NT2/D1 (cell line): ENCODE data around the gene RNU7-1.

Experiments used
- DNase-seq: peaks from one replicate; pipeline ENCODE4 v3.0.0-alpha.2; 2011; ENCODE audit warnings: low read depth, low spot score
- H3K27me3 ChIP-seq: 2 replicates; pipeline ENCODE4 v1.6.0; 2011; ENCODE audit warnings: mild to moderate bottlenecking; ENCODE audit not compliant: insufficient read length, insufficient read depth
- H3K36me3 ChIP-seq: 2 replicates; pipeline ENCODE4 v1.6.1; 2011; ENCODE audit warnings: mild to moderate bottlenecking, low read length, mixed read lengths; ENCODE audit not compliant: insufficient read depth, insufficient read length
- H3K4me1 ChIP-seq: 2 replicates; pipeline ENCODE4 v1.5.1; 2011; ENCODE audit not compliant: insufficient read depth, insufficient read length
- H3K4me3 ChIP-seq: 2 replicates; pipeline ENCODE4 v1.5.1; 2011; ENCODE audit warnings: low read depth; ENCODE audit not compliant: insufficient read length
- H3K9ac ChIP-seq: 2 replicates; pipeline ENCODE4 v1.6.0; 2011; ENCODE audit warnings: low read depth; ENCODE audit not compliant: insufficient read length
- H3K9me3 ChIP-seq: 2 replicates; pipeline ENCODE4 v1.5.1; 2011; ENCODE audit warnings: mild to moderate bottlenecking, low read length; ENCODE audit not compliant: insufficient read depth
- SUZ12 ChIP-seq: IDR thresholded peaks from 2 replicates; pipeline ENCODE4 v1.6.1; 2011; ENCODE audit not compliant: insufficient read length, insufficient read depth; ENCODE audit errors: extremely low read depth
- YY1 ChIP-seq: IDR thresholded peaks from 2 replicates; pipeline ENCODE4 v1.6.1; 2011; ENCODE audit not compliant: insufficient read length, insufficient read depth
- ZNF274 ChIP-seq: IDR thresholded peaks from 2 replicates; pipeline ENCODE4 v1.6.1; 2011; ENCODE audit warnings: mild to moderate bottlenecking, low read depth, low read length

RNU7-1 gene

DNA sequence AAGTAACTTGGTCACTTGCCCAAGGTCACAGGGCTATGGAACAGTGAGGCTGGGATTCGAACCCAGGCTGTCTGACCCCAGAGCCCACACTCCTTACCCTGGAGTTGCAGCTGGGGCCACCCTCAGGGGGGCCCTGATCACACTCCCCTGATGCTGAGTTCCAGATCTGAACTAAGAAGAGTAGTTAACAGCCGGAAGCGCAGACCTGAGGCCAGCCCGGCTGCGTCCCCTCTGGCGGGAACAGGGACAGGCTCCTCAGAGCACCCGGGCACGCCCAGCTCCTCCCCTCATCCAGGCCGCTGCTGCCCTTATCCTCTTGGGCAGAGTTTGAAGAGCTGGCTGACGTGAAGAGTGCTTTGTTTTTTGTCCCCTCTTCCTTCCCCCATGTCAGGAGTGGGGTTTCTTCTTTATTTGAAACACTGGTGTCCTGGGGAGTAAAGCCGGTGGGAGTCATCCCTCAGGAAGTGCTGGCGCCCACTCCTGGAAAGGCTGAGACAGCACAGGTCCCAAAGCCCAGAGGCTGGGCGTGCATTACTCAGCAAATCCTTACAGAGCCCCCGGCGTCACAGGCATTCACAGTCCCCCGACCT is 18.2 kb downstream of the RNU7-1 start:
- H3K36me3 ChIP-seq, result peaks cover 36% of the 10 kb centered on the region
- peaks cover 60% of the 10 kb centered on the region for H3K4me1 ChIP-seq
- H3K27me3 ChIP-seq, result no peaks in the 10 kb centered on the region
- peak; percentile 96 for DNase-seq
- H3K4me3 ChIP-seq, result peak overlapping the region; percentile 47
- H3K9ac ChIP-seq, result peak overlapping the region; percentile 86
- no peaks in the 10 kb centered on the region for H3K9me3 ChIP-seq
- TF ChIP-seq SUZ12 (no peak), ZNF274 (no peak), YY1 (no peak)

DNA sequence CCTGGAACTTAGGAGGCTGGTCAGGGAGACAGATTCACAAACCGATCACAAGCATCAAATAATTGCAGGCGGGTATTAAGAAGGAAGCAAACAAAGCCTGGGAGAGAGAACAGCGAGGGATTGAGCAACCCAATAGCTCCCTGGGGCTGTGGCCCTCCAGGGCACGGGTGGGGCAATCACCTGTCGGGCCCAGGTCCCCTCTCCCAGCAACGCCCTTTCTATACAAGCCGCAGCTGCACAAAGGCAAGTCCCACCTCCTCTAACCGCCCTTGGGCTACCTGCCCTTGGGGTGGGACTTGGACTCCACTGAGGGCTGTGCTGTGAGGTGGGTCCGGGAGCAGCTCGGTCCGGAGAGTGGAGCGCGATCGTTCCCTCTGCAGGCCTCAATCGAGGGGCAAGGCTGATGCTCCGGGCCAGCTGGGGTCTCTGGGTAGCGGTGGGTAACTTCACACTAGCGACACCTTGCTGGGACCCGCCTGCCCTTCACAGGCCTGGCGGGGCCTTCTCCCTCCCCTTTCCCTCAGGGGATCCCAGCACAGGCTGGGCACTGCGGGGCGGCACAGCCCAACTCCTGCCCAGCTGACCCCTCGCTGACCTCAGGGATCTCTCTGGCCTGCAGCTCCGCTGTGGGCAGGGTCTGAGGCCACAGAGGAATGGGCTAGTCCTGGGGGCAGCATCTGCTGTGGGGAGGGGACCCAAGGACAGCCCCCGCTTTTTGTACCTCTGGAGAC is 18.8 kb downstream of the RNU7-1 start:
- Histone ChIP-seq H3K9me3 (no peaks in the 10 kb centered on the region), H3K27me3 (no peaks in the 10 kb centered on the region), H3K4me1 (peaks cover 60% of the 10 kb centered on the region), H3K4me3 (peak overlapping the region; percentile 9), H3K36me3 (peaks cover 43% of the 10 kb centered on the region), H3K9ac (peak overlapping the region; percentile 58)
- no peak for DNase-seq
- no peak for TF ChIP-seq ZNF274
- no peak for TF ChIP-seq SUZ12
- TF ChIP-seq YY1, result no peak

DNA sequence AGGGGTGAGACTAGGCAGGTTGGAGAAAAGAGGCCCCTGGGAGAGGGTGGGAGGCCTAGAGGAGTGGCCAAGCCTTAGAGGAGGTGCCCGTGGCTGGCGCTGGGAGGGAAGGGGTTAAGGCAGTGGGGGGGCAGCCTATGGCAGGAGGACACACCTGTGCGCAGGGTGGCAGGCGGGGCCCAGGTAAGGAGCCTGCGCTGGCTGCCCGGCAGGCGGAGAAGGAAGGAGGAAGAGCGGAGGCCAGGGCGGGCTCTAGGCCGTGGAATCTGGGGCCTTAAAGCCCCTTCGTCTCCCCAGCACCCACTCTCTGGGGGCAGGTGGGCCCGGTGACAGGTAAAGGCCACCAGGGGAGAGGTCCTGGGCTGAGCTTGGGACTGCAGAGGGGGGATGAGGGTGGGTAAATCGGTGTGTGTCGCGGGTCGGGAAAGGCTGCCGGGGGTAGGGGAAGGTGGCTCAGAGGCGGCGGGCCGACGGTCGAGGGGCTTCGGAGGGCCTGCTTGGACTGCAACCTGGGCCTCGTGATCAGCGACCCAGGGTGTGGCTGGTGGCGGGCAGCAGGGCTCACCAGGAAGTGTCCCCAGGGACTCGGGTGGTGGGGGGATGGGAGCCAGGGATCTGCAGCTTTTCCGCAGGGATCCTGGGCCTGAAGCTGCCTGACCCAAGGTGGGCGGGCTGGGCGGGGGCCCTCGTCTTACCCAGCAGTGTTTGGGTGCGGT is 19.6 kb downstream of the RNU7-1 start:
- H3K27me3 ChIP-seq, result no peaks in the 10 kb centered on the region
- no peak overlapping the region for H3K4me3 ChIP-seq
- H3K4me1 ChIP-seq, result peaks cover 61% of the 10 kb centered on the region
- DNase-seq, result no peak
- H3K9ac ChIP-seq, result peak overlapping the region; percentile 58
- H3K9me3 ChIP-seq, result no peaks in the 10 kb centered on the region
- peaks cover 50% of the 10 kb centered on the region for H3K36me3 ChIP-seq
- TF ChIP-seq YY1 (no peak), ZNF274 (no peak), SUZ12 (no peak)

DNA sequence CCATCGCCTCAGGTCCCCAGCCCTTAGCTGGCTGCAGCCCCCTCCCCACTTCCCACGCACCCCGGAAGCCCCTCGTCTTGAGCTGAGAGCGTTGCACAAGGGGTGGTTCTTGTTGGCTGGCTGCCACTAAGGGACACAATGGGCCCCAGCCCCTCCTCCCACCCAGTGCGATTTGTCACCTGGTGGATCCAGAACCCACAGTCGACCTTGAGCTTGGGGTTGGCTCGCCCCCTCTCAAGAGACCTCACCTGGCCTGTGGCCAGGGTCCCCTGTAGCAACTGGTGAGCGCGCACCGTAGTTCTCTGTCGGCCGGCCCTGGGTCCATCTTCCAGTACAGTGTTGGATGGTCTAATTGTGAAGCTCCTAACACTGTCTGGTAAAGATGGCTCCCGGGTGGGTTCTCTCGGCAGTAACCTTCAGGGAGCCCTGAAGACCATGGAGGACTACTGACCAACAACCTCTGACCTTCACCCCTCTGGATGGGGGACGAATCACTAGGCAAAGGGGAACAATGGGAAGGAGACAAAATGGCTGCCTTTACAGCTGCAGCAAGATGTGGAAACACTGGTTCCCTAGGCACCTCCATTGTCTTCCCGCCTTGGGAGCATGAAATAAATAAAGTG is 20.3 kb downstream of the RNU7-1 start:
- DNase-seq, result no peak
- TF ChIP-seq ZNF274 (no peak), YY1 (peak; percentile 34), SUZ12 (no peak)
- H3K4me3 ChIP-seq, result no peak overlapping the region
- H3K27me3 ChIP-seq, result no peaks in the 10 kb centered on the region
- no peak overlapping the region for H3K9ac ChIP-seq
- peaks cover 62% of the 10 kb centered on the region for H3K4me1 ChIP-seq
- no peaks in the 10 kb centered on the region for H3K9me3 ChIP-seq
- peaks cover 57% of the 10 kb centered on the region for H3K36me3 ChIP-seq

DNA sequence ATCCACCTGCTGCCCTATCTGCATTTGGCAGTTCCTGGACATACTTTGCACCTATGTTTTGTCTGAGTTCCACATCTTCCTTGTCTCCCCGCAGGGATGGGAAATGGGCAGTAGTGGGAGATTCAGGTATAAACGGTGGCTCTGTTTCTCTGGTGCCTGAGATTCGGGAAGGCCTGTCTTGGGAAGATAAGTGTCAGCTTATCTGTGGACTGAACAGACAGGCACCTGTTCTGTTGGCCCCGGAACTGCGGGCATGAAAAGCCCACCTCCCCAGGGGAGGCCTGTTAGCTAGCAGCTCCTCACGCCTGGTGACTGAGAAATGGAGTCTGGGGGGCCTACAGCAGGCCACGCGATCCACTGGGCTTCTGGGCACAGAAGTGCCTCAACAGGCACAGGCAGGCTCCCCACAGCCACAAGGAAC is 21.0 kb downstream of the RNU7-1 start:
- Histone ChIP-seq H3K27me3 (no peaks in the 10 kb centered on the region), H3K4me3 (no peak overlapping the region), H3K9me3 (no peaks in the 10 kb centered on the region), H3K9ac (peak overlapping the region; percentile 50), H3K36me3 (peaks cover 63% of the 10 kb centered on the region), H3K4me1 (peaks cover 55% of the 10 kb centered on the region)
- DNase-seq, result no peak
- TF ChIP-seq SUZ12 (no peak), ZNF274 (no peak), YY1 (no peak)

DNA sequence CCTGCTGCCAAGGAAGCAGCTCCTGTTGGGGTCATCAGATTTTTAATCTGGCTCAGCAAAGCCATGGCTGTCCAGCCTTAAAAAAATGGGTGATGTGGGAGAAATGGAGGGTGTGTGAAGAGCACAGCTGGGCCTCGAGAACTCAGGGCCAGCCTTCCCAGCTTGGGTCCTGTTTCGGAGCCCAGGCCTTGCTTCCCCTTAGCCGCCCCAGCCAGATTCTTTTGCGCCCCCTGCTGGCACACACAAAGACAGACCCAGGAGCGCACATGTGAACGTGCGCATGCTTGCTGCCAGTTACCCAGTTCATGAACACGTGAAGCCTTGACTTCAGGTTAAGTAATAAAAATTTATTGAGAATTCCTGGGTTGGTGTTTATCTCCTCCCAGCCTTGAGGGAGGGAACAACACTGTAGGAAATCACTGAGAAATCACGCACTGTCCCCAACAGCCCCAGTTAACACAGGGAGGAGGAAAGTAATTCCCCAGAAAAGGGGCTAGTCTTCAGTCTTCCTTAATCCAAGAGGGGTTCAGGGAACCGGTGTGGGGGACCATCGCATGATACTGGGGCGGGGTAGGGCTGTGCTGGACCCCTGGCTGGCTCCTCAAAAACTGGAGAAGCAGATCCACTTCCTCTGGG is 21.5 kb downstream of the RNU7-1 start:
- no peak for TF ChIP-seq SUZ12
- TF ChIP-seq ZNF274, result no peak
- TF ChIP-seq YY1, result no peak
- H3K27me3 ChIP-seq, result no peaks in the 10 kb centered on the region
- DNase-seq, result peak; percentile 95
- peaks cover 54% of the 10 kb centered on the region for H3K4me1 ChIP-seq
- no peaks in the 10 kb centered on the region for H3K9me3 ChIP-seq
- H3K4me3 ChIP-seq, result no peak overlapping the region
- H3K9ac ChIP-seq, result peak overlapping the region; percentile 50
- H3K36me3 ChIP-seq, result peaks cover 65% of the 10 kb centered on the region

DNA sequence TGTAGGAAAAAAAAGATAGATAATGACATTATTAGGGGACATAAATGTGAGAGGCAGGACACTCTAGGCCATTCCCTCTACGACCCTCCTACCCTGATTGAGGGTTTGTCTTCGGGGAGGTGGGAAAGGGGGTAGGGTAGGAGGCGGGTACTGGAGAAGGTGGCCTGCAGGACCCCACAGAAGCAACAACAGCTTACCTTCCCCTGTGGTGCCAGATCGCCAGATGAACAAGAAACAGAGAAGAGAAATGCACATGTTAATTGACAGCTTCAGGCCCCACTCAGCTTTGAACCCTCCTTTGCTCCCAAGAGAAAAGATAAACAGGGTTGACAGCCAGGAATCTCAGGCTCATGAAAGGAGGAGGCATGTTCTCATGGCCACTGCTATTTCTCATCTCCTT is 22.1 kb downstream of the RNU7-1 start:
- Histone ChIP-seq H3K9me3 (no peaks in the 10 kb centered on the region), H3K4me1 (peaks cover 48% of the 10 kb centered on the region), H3K9ac (no peak overlapping the region), H3K36me3 (peaks cover 63% of the 10 kb centered on the region), H3K4me3 (no peak overlapping the region), H3K27me3 (no peaks in the 10 kb centered on the region)
- no peak for DNase-seq
- TF ChIP-seq SUZ12, result no peak
- TF ChIP-seq ZNF274, result no peak
- TF ChIP-seq YY1, result no peak
